Kidney epithelial cell (primary cell): ENCODE results near the gene KIF4B. TPM values are rescaled to one million over a fixed set of nuclear protein-coding genes. Genes with fewer than 3 reads are reported as not detected.
"Not testable (repeated sequence)": the region's sequence is repeated elsewhere in the genome, so short reads cannot be mapped to it uniquely, and the experiment has no call there.

Experiments
- DNase-seq: peaks from one replicate; pipeline ENCODE4 v3.0.0-alpha.2; 2010; ENCODE audit warnings: low read depth
- H3K27me3 ChIP-seq: 2 replicates; pipeline ENCODE4 v1.6.0; 2011; ENCODE audit warnings: low read length; ENCODE audit not compliant: control insufficient read depth, insufficient read depth
- H3K36me3 ChIP-seq: 2 replicates; pipeline ENCODE4 v1.5.1; 2011; ENCODE audit warnings: low read length; ENCODE audit not compliant: control insufficient read depth, insufficient read depth
- H3K4me3 ChIP-seq: 2 replicates; pipeline ENCODE4 v1.5.1; 2011; ENCODE audit warnings: low read depth, mild to moderate bottlenecking, control low read depth, low read length
- CTCF ChIP-seq: IDR thresholded peaks from 2 replicates; pipeline ENCODE4 v1.5.1; 2011; ENCODE audit warnings: mild to moderate bottlenecking, moderate library complexity, low read length, control low read depth, inconsistent platforms; ENCODE audit not compliant: insufficient read depth, poor library complexity, severe bottlenecking
- total RNA-seq: library from RNA; depleted of rRNA; stranded (reverse); fragments of >200 nt; gene quantifications from 2 replicates; pipeline ENCODE4 v1.2.3, GENCODE V29; 2015

Gene KIF4B
- total RNA-seq, 1 donor from 2014 or later, result not detected

- DNase-seq, result no peak
- H3K4me3 ChIP-seq, result no peak overlapping the region
- TF ChIP-seq CTCF, result no peak
Measured at GRCh38 chr5:155001523-155001922, 12.0 kb upstream of the KIF4B start.

DNA sequence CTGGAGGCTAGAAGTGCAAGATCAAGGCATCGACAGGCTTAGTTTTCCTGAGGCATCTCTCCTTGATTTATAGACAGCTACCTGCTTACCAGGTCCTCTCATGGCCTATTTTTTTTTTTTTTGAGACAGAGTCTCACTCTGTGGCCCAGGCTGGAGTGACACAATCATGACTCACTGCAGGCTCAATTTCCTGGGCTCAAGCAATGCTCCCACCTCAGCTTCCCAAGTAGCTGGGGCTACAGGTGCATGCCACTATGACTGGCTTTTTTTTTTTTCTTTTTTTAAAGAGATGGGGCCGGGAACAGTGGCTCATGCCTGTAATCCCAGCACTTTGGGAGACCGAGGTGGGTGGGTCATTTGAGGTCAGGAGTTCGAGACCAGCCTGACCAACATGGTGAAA lies 10.8 kb upstream of the KIF4B start:
- H3K4me3 ChIP-seq, H3K36me3 ChIP-seq, H3K27me3 ChIP-seq: not testable (repeated sequence)
- peak; percentile 14 for DNase-seq

More at GRCh38 chr5:155001523-155001922, 12.0 kb upstream of the KIF4B start:
- H3K36me3 ChIP-seq, result no peaks in the 10 kb centered on the region
- no peaks in the 10 kb centered on the region for H3K27me3 ChIP-seq

GRCh38 chr5:155004138-155004744 lies 9.3 kb upstream of the KIF4B start:
- TF ChIP-seq CTCF, result peak; percentile 4
- Histone ChIP-seq H3K36me3 (no peaks in the 10 kb centered on the region), H3K27me3 (no peaks in the 10 kb centered on the region), H3K4me3 (no peak overlapping the region)
- no peak for DNase-seq

DNA sequence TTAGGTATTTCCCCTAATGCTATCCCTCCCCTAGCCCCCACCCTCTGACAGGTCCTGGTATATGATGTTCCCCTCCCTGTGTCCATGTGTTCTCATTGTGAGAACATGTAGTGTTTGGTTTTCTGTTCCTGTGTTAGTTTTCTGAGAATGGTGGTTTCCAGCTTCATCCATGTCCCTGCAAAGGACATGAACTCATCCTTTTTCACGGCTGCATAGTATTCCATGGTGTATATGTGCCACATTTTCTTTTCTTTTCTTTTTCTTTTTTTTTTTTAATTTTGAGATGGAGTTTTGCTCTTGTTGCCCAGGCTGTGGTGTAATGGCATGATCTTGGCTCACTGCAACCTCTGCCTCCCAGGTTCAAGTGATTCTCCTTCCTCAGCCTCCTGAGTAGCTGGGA lies 7.3 kb upstream of the KIF4B start:
- not testable (repeated sequence) for H3K36me3 ChIP-seq, H3K4me3 ChIP-seq, DNase-seq, H3K27me3 ChIP-seq

DNA sequence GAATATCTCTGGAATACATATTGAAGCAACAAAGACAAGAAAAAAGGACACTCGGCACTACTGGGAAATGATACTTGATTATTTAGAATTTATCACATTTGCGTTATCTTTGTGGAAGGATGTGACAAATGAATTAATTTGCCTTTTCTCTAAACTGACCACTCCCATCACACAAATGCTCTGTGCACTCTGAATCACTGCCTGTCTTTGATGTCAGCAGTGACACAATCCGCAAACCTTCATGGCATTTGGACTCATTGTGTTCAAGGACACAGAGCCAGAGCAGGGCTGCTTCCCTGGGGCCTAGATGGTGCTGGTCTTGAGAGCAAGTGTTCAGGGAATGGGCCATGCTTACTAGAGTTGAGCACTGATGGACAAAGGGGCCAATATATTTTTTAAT lies 4.9 kb upstream of the KIF4B start:
- DNase-seq, result no peak
- no peaks in the 10 kb centered on the region for H3K36me3 ChIP-seq
- no peaks in the 10 kb centered on the region for H3K27me3 ChIP-seq
- no peak for TF ChIP-seq CTCF
- H3K4me3 ChIP-seq, result no peak overlapping the region

- Histone ChIP-seq H3K27me3 (no peaks in the 10 kb centered on the region), H3K36me3 (no peaks in the 10 kb centered on the region), H3K4me3 (no peak overlapping the region)
- no peak for DNase-seq
- TF ChIP-seq CTCF, result no peak
Measured at GRCh38 chr5:155010881-155011280, 2.7 kb upstream of the KIF4B start.

DNA sequence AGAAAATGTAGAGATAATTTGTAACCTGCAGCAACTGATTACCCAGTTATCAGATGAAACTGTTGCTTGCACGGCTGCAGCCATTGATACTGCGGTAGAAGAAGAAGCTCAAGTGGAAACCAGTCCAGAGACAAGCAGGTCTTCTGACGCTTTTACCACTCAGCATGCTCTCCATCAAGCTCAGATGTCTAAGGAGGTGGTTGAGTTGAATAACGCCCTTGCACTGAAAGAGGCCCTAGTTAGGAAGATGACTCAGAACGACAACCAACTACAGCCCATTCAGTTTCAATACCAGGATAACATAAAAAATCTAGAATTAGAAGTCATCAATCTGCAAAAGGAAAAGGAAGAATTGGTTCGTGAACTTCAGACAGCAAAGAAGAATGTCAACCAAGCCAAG lies 1.7 kb downstream of the KIF4B start:
- H3K4me3 ChIP-seq, result no peak overlapping the region
- DNase-seq, result no peak
- H3K27me3 ChIP-seq, result no peaks in the 10 kb centered on the region
- H3K36me3 ChIP-seq, result no peaks in the 10 kb centered on the region
- no peak for TF ChIP-seq CTCF
